Middle frontal gyrus (tissue), 1 donor: Measurements from ENCODE around the gene NLE1.

Experiments used
- DNase-seq: peaks from one replicate; pipeline ENCODE4 v3.0.0-alpha.2; 2015; ENCODE audit warnings: low spot score; ENCODE audit errors: extremely low spot score

The NLE1 gene

DNA sequence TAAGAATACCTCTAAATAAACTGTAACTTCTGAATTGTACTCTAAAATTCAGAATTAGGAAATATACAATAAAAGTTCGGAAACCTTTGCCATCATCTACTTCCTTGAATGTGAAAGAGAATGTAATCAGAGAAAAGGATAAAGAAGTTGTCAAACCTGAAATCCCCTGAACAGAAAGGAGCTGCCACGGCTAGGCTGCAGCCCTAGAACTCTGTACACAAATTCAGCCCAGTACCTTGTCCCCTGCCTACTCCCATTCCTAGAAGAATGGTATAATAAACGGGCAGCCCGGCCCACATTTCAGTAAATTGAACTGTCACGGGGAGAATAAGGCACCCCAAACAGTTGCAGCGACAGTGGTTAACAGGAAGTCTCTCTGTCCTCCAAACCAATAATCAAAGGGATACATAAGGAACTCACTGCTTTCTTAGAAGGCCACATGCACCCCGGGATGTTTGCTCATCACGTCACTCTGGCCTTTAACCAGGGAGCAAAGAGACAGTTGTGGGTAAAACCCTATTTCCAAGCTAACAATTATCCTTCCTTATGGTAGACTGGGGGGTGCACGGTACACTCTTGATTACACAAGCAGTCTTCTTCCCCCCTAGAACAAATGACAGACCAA is 54.3 kb downstream of the NLE1 start:
- DNase-seq = no peak

DNA sequence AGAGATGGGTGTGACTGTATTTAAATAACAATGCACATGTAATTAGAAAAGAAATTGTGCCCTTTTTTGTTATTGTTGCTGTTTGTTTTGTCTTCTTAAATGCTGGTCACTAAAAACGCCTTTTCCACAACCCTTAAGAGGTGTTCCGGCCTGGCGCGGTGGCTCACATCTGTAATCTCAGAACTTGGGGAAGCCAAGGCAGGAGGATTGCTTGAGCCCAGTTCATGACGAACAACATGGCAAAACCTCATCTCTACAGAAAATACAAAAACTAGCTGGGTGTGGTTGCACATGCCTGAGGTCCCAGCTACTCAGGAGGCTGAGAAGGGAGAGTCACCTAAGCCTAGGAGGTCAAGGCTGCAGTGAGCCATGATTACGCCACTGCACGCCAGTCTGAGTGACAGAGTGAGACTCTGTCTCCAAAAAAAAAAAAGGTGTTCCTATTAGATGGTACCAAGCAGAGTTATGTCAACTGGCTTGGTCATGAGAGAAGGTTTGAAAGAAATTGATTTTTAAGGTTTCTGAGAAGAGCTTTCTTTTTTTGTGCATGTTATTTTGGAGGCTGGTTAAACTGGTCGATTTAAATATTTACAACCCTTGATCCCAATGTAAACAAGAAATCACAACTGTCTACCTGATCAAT is 55.1 kb downstream of the NLE1 start:
- DNase-seq = no peak

GRCh38 chr17:35086164-35086563 is 55.9 kb downstream of the NLE1 start:
- DNase-seq = no peak

DNA sequence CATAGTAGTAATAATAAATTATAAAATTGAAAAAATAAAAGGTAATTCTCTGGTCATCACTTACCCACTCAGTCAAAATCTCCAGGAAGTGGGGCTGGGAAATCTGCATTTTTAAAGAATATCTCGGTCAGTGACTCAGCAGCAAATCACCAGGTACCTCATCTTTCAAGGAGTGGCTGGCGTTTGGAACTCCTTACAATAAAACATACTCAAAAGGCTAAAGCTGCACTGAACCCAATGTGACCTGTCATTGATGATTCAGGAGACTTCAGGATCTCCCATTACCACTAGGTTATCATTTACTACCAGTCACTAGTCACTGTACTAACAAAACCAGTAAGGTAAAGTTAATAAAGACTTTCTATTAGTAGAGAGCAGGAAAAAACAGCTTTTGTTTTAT is 57.1 kb downstream of the NLE1 start:
- no peak for DNase-seq

DNA sequence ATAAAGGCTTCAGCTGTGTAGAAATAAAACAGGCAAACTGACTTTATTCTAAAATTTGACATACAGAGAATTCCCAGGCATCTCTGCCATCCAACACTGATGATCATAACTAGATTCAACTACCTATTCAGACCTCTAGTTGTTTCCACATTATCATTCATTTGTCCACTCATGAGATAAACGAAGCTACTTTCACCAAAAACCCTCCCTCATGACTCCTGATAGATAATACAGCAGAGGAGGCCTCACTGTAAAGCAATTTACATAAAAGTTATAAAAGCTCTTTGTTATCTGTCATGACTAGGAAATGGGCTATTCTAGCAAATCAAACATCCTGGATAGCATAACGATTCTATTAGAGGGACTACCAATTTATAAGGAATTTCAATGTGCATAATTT is 59.0 kb downstream of the NLE1 start:
- no peak for DNase-seq

GRCh38 chr17:35082073-35082657 is 59.9 kb downstream of the NLE1 start:
- no peak for DNase-seq

DNA sequence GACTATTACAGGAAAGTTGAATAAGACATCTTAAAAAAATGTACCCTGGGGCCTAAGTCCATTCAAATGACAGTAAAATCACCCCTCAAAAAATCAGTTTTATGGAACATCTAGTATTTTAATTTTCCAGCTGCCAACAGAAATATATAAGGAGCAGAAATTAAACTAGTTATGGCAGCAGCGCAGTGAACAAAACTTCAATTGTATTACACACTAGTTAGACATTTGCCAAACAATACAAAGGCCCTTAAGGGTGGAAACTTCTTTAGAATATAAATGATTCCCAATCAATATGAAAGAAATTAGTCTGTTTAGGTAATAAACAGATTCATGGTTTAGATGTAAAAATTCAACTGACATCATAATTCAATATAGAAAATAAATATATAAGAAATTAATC is 60.5 kb downstream of the NLE1 start:
- DNase-seq = no peak

- no peak for DNase-seq
Observed at GRCh38 chr17:35080536-35080935, 61.6 kb downstream of the NLE1 start.

- DNase-seq = no peak
Observed at GRCh38 chr17:35079547-35080423, 62.3 kb downstream of the NLE1 start.
